CD4-positive, alpha-beta T cell treated with Interleukin-2 at 100 ng/mL for 4 hours (primary cell): ENCODE data around the gene TMEM154.
A peak's percentile ranks its signal among the peaks of the same experiment; 100 is the strongest.

Experiments
- DNase-seq: peaks from one replicate; pipeline ENCODE4 v3.0.0-alpha.2; 2020; ENCODE audit warnings: low spot score

The TMEM154 gene, protein sequence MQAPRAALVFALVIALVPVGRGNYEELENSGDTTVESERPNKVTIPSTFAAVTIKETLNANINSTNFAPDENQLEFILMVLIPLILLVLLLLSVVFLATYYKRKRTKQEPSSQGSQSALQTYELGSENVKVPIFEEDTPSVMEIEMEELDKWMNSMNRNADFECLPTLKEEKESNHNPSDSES

DNA sequence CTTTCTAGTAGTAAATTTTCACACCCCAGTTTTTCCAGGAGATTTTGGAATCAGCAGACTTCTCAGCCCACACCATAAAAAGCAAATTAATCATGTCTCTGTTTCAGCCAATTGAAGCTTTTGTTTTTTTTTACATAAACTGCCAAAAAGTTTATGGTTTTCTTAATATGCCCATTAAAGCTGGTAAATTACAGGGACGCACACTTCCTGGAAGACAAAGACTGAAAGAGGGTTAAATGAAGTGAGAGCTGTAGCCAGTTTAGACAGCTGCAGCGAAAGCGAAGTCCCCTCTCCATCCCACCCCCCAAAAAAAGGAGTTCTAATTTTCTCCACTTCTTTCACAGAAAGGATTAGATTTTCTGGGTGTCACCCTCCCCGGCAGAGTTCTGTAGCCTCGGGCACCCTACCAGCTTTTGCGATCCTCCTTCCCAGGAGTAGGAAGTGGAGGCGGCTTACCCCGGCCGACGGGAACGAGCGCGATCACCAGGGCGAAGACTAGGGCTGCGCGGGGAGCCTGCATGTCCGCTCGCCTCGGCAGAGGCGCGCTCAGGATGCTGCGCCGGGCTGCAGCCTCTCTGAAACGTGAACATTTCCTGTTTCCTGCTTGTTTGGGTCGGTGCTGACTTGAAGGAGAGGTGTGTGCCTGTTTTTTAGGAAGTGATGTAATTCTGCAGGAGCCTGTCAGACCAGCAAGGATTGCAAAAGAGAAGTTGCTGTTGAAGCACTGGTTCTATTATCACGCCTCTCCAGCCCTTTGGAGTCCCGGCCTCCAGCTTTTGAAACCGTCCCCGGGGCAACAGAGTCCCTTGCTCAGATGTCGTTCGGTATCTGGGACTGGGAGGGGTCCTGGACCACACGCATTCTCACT lies at the start of gene TMEM154:
TSS of gene TMEM154 (minus strand) at position 584 of the 868 bp plus-strand sequence. CDS start at position 520, 64 bp downstream.
- DNase-seq, result peak; percentile 71

DNA sequence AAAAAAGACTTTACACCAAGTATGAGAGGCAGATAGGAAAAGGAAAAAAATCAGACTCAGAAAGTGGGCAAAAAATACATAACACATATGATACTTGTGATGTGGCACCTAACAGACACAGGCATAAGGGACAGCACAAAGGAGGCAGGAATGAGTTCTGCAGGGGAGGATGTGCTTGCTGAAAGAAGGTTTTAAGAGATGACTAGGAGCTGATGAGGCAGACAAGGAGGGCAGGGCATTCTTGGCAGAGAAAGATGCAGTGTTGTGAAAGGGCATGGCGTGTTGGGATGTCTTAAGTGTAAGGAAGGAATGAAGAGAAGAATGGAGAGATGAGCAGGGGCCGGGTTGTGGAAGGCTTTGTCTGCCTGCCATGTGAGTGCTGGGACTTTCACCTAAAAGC lies 49.7 kb upstream of the TMEM154 start:
- DNase-seq, result no peak

DNA sequence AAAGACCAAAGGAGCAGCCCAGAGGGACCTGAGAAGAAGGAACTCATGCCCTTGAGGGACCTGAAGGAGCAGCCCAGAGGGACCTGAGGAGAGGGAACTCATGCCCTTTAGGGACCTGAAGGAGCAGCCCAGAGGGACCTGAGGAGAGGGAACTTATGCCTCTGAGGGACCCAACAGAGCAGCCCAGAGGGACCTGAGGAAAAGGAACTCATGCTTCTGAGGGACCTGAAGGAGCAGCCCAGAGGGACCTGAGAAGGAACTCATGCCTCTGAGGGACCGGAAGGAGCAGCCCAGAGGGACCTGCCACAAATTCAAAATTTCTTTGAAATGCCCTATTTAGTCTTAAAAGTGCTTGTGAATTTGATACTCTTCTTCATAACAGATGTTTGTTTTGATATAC lies 48.5 kb upstream of the TMEM154 start:
- no peak for DNase-seq

DNA sequence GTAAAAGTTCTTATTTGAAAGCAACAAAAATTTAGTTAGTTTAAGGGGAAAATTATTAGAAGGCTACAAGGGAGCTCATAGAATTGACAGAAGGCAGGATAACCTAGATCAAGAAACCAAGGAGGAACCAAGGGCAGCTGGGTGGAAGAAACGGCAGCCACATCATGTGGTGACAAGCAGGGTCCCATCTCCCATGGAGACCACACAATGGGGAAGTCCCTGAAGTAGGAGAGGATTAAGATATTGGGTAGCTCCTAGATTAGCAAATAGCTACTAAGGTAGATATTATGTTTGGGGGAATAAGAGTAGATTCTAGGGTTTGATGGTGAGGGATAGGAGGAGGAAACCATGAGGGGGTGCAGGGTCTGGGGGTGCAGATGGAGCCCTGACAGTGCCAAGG lies 48.0 kb upstream of the TMEM154 start:
- DNase-seq, result no peak

DNA sequence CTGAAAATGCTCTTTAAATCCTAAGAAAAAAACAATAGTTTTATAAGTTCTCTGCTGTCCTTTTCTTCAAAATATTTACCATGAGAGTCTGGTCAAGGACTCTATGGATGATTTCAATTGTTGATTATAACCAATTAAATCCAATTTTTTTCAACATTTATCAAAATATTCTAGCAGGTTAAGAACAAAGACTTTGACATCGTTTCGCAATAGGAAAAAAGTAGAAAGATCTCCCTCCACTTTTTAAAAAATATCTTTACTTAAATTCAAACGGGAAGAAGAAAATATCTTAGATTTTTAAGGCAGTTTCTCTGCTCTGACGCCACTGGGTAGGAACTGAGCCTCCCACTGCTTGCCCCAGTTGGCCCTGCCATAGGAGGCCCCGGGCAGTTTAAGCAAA lies 44.7 kb upstream of the TMEM154 start:
- no peak for DNase-seq

DNA sequence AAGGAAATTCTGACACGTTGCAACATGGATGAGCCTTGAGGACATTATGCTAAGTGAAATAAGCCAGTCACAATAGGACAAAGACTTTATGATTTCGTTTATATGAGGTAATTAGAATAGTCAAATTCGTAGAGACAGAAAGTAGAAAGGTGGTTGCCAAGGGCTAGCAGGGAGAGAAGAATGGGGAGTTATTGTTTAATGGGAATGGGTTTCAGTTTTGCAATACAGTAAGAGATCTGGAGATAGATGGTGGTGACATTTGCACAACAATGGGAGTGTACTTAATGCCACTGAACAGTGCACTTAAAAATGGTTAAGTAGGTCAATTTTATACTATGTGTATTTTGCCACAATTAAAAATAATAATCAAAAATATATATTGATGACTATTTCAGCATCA lies 43.4 kb upstream of the TMEM154 start:
- DNase-seq, result no peak

DNA sequence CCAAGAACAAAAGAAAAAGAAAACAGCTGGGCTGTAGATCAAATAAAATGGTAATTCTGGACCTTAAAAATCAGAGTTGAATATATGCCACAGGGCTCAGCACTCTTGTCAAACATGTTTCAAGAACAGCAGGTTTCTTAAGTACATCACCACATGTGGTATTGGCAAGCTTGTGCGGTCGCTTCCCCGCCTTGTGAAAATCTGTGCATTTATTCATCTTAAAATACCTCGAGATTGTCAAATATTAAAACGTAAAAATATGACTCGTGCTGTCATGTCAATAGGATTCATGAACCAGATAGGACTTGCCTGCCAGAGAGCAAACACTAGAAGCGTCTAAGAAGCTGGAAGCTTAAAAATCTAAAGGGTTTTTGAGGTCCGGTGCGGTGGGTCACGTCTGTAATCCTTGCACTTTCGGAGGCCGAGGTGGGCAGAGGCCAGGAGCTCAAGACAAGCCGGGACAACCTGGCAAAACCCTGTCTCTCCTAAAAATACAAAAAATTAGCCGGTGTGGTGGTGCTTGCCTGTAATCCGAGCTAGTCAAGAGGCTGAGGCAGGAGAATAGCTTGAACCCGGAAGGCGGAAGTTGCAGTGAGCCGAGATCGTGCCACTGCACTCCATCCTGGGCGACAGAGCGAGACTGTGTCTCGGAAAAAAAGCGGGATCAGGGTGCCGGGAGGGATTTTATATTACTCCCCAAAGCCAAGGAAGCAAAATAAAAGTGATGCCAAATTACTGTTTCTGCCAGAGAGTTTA lies 40.2 kb upstream of the TMEM154 start:
- no peak for DNase-seq

DNA sequence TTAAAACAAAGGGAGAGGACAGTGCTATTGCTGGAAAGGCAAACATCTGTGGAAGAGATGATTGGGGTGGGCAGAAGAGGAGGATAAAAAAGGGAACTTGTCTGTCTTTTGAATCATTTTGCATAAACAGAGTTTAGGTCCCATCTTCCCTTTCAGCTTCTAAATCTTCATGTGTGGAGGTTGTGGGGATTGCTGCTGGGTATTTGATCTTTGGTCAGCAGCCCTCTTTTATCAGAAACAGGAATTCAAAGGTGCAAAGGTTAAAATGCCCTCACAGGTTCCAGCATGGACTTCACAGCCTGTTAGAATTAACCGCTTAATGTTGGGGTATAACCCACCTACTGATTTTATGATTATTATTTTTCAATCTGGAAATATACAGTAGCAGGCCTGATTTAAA lies 39.5 kb upstream of the TMEM154 start:
- no peak for DNase-seq

DNA sequence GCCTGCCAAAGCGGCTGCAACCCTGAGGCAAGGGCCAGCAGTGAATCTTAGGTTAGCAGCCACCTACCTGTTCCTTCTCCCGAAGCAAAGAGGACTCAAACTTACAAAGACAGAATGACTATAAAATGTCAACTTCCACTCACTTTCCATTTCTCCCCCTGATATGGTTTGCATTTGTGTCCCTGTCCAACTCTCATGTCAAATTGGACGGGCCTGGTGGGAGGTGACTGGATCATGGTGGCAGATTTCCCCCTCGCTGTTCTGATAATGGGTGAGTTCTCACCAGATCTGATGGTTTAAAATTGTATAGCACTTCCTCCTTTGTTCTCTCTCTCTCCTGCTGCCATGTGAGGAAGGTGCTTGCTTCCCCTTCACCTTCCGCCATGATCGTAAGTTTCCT lies 35.3 kb upstream of the TMEM154 start:
- DNase-seq, result no peak

DNA sequence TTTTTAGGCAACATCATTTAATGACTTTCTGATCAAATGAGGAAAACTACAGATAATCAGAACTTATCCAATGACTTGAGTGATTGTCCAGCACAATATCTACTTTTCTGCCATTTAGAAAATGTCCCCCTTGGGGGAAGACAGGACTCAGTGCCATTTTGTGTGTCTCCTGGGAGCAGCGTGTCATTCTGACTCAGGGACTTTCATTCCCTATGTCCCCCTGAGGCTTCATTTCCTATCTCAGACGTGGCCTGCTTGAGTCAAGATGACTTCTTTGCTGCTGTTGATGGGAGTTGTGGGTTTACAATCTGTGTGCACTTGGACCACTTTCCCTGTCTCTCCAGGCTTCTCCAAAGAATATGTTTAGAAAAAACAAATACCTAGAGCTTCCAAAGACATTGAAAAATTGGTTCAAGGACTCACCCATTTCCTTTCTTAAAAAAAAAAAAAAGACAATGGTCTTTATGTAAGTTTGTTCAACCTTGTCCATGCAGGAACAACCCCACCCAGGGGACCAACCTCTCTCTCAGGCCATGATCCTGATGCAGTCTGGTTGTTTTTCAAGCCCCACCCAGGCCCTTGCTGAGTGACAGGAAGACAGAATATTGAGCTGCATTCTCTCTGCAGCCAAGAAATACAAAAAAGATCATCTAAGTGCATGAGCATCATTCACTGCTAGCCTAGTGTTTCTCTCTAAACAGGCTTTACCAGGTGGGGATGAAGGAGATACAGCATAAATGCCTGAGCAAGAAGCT lies 34.3 kb upstream of the TMEM154 start:
- no peak for DNase-seq

DNA sequence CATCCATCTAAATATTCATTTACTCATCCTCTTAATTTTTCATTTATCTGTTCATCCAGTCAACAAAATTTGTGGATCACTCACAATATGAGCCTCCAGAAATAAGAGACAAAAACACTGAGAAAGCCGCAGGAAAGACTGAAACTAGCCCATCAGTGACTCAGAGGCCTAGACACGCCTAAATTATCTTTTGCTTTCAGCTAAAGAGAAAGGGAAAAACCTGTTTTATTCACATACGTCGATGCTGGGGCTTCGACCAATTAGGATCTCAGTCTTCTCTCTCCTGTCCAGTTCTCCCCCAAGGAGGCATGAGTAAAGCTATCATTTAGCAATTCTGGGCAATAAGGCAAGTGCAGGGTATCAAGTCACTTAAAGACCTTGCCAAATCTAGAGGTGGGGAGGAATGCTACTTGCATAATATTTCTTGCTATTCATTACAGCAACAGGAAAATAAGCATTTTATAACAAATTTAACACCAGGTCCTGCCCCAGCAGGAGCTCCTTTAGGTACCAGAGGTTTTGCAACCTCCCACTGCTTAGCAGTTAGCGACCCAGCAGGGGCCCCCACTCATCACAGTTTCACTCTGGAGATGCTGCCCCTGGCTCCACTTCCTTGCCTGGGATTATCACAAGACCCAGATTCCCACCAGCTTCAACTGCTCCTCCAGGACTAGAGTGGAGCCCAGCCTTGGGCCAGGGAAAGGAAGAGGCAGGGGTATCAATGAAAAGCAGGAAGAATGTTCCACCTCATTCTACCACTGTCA lies 30.1 kb upstream of the TMEM154 start:
- DNase-seq, result no peak

DNA sequence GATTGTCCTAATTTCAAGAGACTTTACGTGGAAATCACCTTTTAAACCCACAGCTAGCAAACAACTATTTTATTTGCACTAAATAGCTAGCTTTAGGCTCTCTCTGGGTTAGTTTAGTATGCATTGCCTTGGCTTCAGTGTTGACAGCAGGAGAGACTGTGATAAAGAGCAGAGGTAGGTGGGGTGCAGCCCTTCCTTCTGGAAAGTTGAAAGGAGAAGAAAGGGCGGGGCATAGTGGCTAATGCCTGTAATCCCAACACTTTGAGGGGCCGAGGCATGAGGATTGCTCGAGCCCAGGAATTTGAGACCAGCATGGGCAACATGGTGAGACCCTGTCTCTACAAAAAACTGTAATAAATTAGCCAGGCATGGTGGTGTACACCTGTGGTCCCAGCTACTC lies 29.0 kb upstream of the TMEM154 start:
- DNase-seq, result no peak

DNA sequence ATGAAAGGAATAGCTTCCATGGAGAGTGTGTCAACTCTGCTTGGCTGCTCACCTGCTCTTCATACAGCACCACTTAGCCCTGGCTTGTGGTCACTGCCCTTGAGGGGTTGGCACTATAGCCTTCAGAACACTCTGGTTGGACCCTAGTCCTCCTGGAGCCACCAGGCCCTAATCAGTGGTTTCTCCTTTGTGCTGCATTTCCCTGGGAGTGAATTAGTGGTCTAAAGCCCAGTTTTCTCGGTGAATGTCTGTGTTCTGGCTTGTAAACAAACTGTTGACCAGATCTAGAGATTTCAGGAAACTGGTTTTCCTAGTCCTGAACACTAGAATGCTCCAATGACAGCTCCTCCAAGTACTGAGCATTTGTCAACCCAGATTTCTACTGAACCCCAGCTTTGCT lies 28.6 kb upstream of the TMEM154 start:
- no peak for DNase-seq

DNA sequence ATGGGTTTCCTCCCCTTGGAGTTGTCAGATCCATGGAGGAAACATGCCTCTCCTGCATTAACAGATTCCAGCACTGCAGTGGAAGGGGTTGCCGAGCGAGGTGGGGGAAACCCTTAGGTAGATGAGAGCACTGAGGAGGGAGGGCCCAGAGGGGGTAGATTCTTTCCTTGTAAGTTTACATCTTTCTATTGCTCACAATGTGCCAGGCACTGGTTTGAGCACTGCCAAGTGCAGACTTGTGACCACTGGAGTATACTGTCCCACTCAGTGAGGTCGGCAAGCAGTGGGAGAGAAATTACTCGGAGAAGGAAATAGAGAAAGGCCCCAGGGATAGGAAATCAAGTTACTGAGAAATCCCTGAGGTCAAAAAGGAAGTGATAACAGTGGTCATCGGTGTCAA lies 27.8 kb upstream of the TMEM154 start:
- no peak for DNase-seq

DNA sequence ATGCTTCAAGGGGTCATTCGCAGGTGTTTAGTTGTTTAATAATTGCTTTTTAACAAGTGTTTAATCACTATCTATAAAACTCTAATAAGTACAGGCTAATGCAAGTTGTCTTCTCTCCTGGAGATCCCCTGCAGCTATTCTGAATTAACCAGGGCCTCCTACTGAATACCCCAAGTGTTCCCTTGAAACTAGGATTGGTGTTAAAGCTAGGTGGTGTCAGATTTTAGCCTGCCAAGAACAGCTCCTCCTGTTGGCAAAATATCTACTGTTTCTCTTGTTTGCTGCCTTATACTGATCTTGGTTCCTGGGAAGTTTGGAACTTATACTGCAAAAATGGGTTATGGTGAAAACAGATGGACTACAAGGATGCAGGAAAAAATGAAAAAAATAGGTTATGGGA lies 26.1 kb upstream of the TMEM154 start:
- no peak for DNase-seq

DNA sequence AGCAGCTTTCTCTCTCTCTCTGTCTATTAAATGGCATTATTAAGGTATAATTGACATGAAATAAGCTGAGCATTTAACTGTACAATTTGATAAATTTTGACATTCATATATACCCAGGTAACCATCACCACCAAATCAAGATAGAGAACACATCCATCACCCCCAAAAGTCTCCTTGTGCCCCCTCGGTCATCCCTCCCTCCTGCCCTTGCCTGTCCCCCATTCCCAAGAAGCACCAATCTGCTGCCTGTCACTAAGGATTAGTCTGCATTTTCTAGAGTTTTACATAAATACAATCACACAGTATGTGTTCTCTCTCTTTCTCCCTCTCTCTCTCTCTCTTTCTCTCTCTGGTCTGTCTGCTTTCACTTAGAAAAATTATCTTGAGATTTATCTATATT lies 25.0 kb upstream of the TMEM154 start:
- DNase-seq, result no peak

DNA sequence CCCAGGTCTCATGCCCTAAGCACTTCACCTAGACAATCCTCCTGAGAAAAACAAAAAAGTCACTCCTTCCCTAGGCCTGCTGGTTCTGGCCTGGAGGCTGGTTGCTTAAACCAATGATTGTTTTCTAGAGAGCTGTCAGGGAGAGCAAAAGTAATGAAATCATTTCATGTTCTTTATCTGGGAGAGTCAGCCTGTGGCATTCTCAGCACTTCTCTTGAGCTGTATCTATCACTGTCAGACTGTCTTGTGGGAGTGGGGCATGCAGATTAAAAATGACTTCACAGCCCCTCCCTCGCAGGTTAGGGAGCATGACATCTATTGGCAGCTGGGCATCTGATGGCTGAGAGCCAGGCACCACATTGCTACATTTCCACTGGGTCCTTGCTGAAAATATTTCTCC lies 20.4 kb upstream of the TMEM154 start:
- no peak for DNase-seq

DNA sequence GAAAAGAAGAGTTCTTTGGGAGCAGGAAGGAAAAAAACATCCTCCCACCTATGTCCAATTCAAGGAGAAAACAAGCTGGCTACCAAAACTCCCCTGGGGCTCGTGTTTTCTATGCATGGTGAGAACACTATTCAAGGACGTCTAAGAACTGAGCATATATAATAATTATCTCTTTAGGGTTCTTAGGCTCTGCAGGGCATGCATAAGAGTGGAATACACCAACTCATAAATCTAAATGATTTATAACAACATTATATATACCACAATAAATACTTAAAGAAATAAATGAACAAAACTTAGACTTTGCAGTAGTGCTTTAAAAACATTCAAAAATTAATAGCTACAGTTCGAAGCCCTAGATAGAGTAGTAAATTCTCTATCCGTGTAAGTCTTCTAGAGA lies 19.5 kb upstream of the TMEM154 start:
- no peak for DNase-seq

DNA sequence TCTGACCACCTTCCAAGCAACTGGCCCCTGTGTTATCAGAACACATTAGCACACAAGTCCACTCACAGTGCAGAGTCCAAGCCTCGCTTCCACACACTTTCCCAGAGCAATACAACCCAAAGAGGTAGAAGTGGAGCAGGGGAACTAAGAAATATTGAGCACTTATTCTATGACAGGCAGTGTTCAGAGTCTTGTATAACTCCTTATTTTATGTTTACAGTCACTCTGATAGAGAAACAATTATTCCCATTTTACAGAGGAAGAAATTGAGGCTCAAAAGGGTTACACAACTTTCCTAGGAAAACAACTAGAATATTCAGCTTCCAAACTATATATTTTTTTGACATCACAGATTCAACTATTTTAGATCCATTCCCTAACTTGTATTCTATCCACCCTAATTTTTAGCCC lies 18.3 kb upstream of the TMEM154 start:
- DNase-seq, result no peak

DNA sequence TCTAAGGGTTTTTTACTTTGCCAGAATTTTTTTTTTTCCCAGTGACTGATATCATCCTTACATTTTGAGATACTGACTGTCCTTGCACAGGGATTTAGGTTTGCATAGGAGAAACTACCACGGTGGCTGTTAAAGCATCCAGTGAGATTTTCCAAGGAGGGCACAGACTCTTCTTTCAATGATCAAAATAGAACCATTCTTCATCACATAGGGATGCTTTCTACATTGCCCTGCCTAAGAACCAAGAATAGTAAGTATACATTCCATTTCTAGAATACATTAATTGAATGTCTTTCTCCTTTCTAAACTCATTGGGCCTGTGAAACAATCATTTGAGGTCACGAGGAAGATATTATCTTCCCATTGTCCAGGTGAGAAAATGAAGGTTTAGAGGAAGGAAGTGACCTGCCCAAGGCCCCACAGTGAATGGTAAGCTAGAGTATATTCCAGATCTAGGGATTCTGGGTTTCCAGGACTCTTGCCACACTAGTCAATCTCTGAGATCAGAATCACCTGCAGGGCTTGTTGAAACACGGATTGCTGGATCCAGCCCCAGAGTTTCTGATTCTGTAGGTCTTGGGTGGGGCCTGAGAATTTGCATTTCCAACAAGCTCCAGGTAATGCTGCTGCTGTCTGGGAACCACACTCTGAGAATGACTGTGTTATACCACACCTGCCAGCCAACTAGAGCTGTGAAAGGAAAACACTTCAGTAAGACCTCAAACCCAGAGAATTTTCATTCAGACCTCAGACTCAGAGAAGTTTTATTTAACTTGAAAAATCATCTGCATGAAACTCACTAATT lies 17.7 kb upstream of the TMEM154 start:
- DNase-seq, result no peak
